Endothelial cell of umbilical vein (primary cell): ENCODE measurements around the gene SUCNR1. TPM values are rescaled to one million over a fixed set of nuclear protein-coding genes. Genes with fewer than 3 reads are reported as not detected.

Experiments used
- BruUV-seq: library from RNA; stranded (reverse); fragments of 400-500 nt; replicated peaks from 2 replicates; lab custom pipeline; 2021; lab: Mats Ljungman, UMichigan
- CTCF ChIA-PET: fragments of 300-600, 350-600 bp; sonication (Branson Sonifier 250); formaldehyde crosslinking; loops from one replicate; lab custom pipeline; 2021; ENCODE audit warnings: antibody characterized with exemption, inconsistent platforms; lab: Charles Lee
- POLR2A ChIA-PET: fragments of 300-600, 350-600 bp; sonication (Branson Sonifier 250); formaldehyde crosslinking; loops from one replicate; lab custom pipeline; 2021; ENCODE audit warnings: antibody characterized with exemption, inconsistent platforms; lab: Charles Lee
- DNase-seq: peaks from one replicate; pipeline ENCODE4 v3.0.0-alpha.2; 2011; ENCODE audit warnings: low read depth, low spot score
- FAIRE-seq: peaks from 2 replicates; lab custom pipeline; 2011; peaks lifted over from hg19 to GRCh38; lab: Jason Lieb, UNC
- H2AFZ ChIP-seq: 2 replicates; pipeline ENCODE4 v1.6.0; 2012; ENCODE audit warnings: low read depth, low read length, control low read depth, inconsistent platforms
- H3K27ac ChIP-seq: 2 replicates; pipeline ENCODE4 v1.5.1; 2011; ENCODE audit warnings: low read depth, mild to moderate bottlenecking, control low read depth, low read length, moderate library complexity; ENCODE audit not compliant: insufficient read depth
- H3K27me3 ChIP-seq, 2 experiments: 2 replicates each; pipeline versions ENCODE4 v1.6.0 to v1.6.1; 2011; ENCODE audit warnings: low read length in 2 of 2, mixed read lengths in 1 of 2; ENCODE audit not compliant: control insufficient read depth in 2 of 2, insufficient read depth in 2 of 2
- H3K36me3 ChIP-seq, 2 experiments: 2 replicates in 1 of 2; 3 replicates in 1 of 2; pipeline ENCODE4 v1.5.1; 2011; ENCODE audit warnings: low read length in 2 of 2, mild to moderate bottlenecking in 1 of 2, moderate library complexity in 1 of 2; ENCODE audit not compliant: control insufficient read depth in 2 of 2, insufficient read depth in 2 of 2; ENCODE audit errors: extremely low read depth in 1 of 2
- H3K4me1 ChIP-seq: 3 replicates; pipeline ENCODE4 v1.5.1; 2011; ENCODE audit warnings: mild to moderate bottlenecking, low read length; ENCODE audit not compliant: control insufficient read depth, insufficient read depth; ENCODE audit errors: extremely low read depth
- H3K4me2 ChIP-seq: 2 replicates; pipeline ENCODE4 v1.6.1; 2011; ENCODE audit warnings: low read length, control low read depth, mixed read lengths; ENCODE audit not compliant: insufficient read depth
- H3K4me3 ChIP-seq, 3 experiments: fragments of 200-600 bp in 1 of 3; sonication (generic), shearing (Covaris generic) in 1 of 3; replicated peaks in 1 of 3; 2 replicates each; pipeline ENCODE4 v1.5.1; 2011 to 2016; ENCODE audit warnings: control low read depth in 3 of 3, low read length in 3 of 3, mild to moderate bottlenecking in 2 of 3, inconsistent platforms in 1 of 3, low read depth in 1 of 3, moderate library complexity in 1 of 3; ENCODE audit not compliant: insufficient read depth in 1 of 3
- H3K79me2 ChIP-seq: 2 replicates; pipeline ENCODE4 v1.6.0; 2012; ENCODE audit warnings: low read length, inconsistent platforms; ENCODE audit not compliant: control insufficient read depth, insufficient read depth
- H3K9ac ChIP-seq: replicated peaks from 2 replicates; pipeline ENCODE3; 2011; ENCODE audit warnings: low read length, control low read depth; ENCODE audit not compliant: insufficient read depth; ENCODE audit errors: extremely low read depth
- H3K9me1 ChIP-seq: replicated peaks from 3 replicates; pipeline ENCODE4 v1.6.0; 2011; ENCODE audit warnings: mild to moderate bottlenecking, low read length; ENCODE audit not compliant: control insufficient read depth, insufficient read depth; ENCODE audit errors: extremely low read depth
- H3K9me3 ChIP-seq: replicated peaks from 2 replicates; pipeline ENCODE4 v1.5.1; 2012; ENCODE audit warnings: low read length, inconsistent platforms; ENCODE audit not compliant: control insufficient read depth, insufficient read depth
- H4K20me1 ChIP-seq: replicated peaks from 2 replicates; pipeline ENCODE3; 2011; ENCODE audit warnings: mild to moderate bottlenecking, low read length; ENCODE audit not compliant: control insufficient read depth, insufficient read depth; ENCODE audit errors: extremely low read depth
- EZH2 ChIP-seq: IDR thresholded peaks from 2 replicates; pipeline ENCODE4 v1.6.1; 2012; ENCODE audit warnings: borderline replicate concordance, low read depth, mild to moderate bottlenecking, moderate library complexity, low read length, inconsistent platforms; ENCODE audit not compliant: severe bottlenecking
- FOS ChIP-seq: IDR thresholded peaks from 2 replicates; pipeline ENCODE4 v1.6.1; 2011; ENCODE audit warnings: mild to moderate bottlenecking, low read length, moderate library complexity, borderline replicate concordance; ENCODE audit not compliant: insufficient read depth
- GATA2 ChIP-seq: IDR thresholded peaks from 2 replicates; pipeline ENCODE4 v1.7.0; 2011; ENCODE audit warnings: low read depth, mild to moderate bottlenecking, moderate library complexity, mixed read lengths, low read length; ENCODE audit not compliant: insufficient read length, insufficient read depth
- JUN ChIP-seq: IDR thresholded peaks from 2 replicates; pipeline ENCODE4 v1.6.1; 2011; ENCODE audit warnings: borderline replicate concordance, low read depth; ENCODE audit not compliant: insufficient read length, insufficient read depth
- MYC ChIP-seq: IDR thresholded peaks from one replicate; pipeline ENCODE4 v1.6.1; 2011; ENCODE audit warnings: mild to moderate bottlenecking, low read depth, low read length
- dilution Hi-C: fragments of 300-500 bp; cut with MboI; formaldehyde crosslinking; loops from one replicate; pipeline ENCODE4 v1.15.0; 2019; ENCODE audit warnings: low sequenced_read_pairs; ENCODE audit not compliant: extremely low pct_ligation_motif_present
- intact Hi-C: fragments of 100-400 bp; cut with micrococcal nuclease; formaldehyde crosslinking; loops from one replicate; pipeline ENCODE4 v1.10.0; 2022
- polyA plus RNA-seq, 4 experiments: library from polyadenylated mRNA; depleted of rRNA in 3 of 4; stranded (reverse) in 3 of 4; unstranded in 1 of 4; fragments of >200 nt; gene quantifications; 2 replicates each; pipeline versions ENCODE4 v1.2.1 to v1.2.3, GENCODE V29; 2011 to 2012; ENCODE audit warnings: missing spikeins in 1 of 4
- total RNA-seq: library from RNA; stranded (reverse); gene quantifications from 2 replicates; pipeline ENCODE4 v1.2.3, GENCODE V29; 2021
- TF ChIP-seq, protein P1 (sequence below): IDR thresholded peaks from 2 replicates; pipeline ENCODE4 v1.6.1; 2011; ENCODE audit not compliant: insufficient read depth, insufficient read length

SUCNR1 gene
- total and polyA plus RNA-seq, 2 donors (not counting 3 experiments of a cell fraction or from before 2014, with no cell fraction given), result not detected

DNA sequence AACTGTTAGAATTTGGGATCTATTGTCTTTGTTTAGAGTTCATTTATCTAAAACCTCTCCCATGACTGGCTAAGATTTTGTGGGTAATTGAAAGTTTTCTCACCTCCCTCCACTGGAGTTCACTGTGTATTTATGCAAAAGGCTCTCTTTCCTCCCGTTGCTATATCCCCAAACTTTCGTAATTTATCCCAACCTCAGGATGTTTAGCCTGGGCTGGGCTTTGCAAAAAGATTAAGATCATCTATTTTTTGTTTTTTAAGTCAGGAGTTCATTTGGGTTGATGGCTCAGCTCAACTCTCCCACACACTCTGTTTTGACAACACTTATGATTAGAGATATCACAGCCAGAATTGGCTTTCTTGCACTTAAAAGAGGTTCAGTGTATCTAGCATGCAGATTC lies 27.0 kb downstream of the SUCNR1 start:
- Histone ChIP-seq H3K4me3 (no peak overlapping the region), H3K9me3 (no peaks in the 10 kb centered on the region), H3K9me1 (no peaks in the 10 kb centered on the region), H3K27ac (no peak overlapping the region), H2AFZ (peak overlapping the region; percentile 44), H3K9ac (no peak overlapping the region), H3K79me2 (no peaks in the 10 kb centered on the region), H3K36me3 (no peaks in the 10 kb centered on the region), H3K4me2 (peak overlapping the region; percentile 20), H3K27me3 (no peaks in the 10 kb centered on the region), H3K4me1 (peaks cover 54% of the 10 kb centered on the region), H4K20me1 (no peaks in the 10 kb centered on the region)
- ChIA-PET POLR2A (no interaction called here), CTCF (interaction anchor here (1.4 kb wide), 2 partner anchors 9 to 17 kb away, joined by 3 to 5 read pairs; no protein-coding TSS in a partner anchor)
- BruUV-seq, result no TSS peak
- DNase-seq (no peak), FAIRE-seq (no peak)
- intact Hi-C loops (no loop called here), dilution Hi-C loops (no loop called here)
- TF ChIP-seq GATA2, result no peak
- TF ChIP-seq MYC, result no peak
- TF ChIP-seq EZH2, result no peak
- TF ChIP-seq, protein P1, sequence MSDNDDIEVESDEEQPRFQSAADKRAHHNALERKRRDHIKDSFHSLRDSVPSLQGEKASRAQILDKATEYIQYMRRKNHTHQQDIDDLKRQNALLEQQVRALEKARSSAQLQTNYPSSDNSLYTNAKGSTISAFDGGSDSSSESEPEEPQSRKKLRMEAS, result no peak
- no peak for TF ChIP-seq JUN
- TF ChIP-seq FOS, result no peak
